ENCODE measurements around the gene OCRL.

DNA sequence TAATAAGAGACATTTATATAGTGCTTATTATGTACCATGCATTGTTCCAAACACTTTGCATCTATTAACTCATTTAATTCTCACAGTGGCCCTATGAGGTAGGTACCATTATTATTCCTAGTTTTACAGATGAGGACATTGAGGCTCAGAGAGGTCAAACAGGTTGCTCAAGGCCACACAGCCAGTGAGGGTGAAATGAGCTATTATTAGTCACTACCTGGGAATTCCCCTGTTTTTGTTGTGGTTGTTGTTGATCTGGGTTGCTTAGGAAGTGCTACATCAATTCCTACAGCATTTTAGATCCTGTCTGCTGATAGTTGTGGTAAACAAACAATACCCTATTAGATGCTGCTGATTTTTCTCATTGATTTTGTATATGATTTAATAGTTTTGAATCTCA is 73.5 kb downstream of the OCRL start:
- TF ChIP-seq, protein P1, sequence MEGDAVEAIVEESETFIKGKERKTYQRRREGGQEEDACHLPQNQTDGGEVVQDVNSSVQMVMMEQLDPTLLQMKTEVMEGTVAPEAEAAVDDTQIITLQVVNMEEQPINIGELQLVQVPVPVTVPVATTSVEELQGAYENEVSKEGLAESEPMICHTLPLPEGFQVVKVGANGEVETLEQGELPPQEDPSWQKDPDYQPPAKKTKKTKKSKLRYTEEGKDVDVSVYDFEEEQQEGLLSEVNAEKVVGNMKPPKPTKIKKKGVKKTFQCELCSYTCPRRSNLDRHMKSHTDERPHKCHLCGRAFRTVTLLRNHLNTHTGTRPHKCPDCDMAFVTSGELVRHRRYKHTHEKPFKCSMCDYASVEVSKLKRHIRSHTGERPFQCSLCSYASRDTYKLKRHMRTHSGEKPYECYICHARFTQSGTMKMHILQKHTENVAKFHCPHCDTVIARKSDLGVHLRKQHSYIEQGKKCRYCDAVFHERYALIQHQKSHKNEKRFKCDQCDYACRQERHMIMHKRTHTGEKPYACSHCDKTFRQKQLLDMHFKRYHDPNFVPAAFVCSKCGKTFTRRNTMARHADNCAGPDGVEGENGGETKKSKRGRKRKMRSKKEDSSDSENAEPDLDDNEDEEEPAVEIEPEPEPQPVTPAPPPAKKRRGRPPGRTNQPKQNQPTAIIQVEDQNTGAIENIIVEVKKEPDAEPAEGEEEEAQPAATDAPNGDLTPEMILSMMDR (conservative IDR thresholded peaks at IDR 0.05; ENCODE audit: low read depth, low read length), result no peak
- no peak for TF ChIP-seq EZH2 (IDR thresholded peaks at IDR 0.05; ENCODE audit: low read length, unreplicated experiment)
- no peak for TF ChIP-seq EZH2phosphoT487 (IDR thresholded peaks at IDR 0.05; ENCODE audit: borderline replicate concordance, low read length)
